ENCODE measurements around the gene BRF1.

Gene BRF1

GRCh38 chr14:105323663-105324062 lies 22.9 kb upstream of the BRF1 start:
- Histone ChIP-seq H3K27me3 (ENCODE audit: control insufficient read depth in 1 of 2, insufficient read depth in 2 of 2, low read length in 2 of 2) (no peaks in the 10 kb centered on the region), H3K4me3 (ENCODE audit: low read depth in 1 of 2, low read length in 2 of 2) (no peak overlapping the region), H3K9me3 (ENCODE audit: low read length) (no peaks in the 10 kb centered on the region), H3K36me3 (ENCODE audit: insufficient read depth, low read length) (no peaks in the 10 kb centered on the region), H3K4me1 (ENCODE audit: insufficient read depth, low read length) (peaks cover 23% of the 10 kb centered on the region), H3K27ac (ENCODE audit: low read depth, low read length) (no peak overlapping the region), H3K9ac (ENCODE audit: low read length) (no peak overlapping the region)

GRCh38 chr14:105322791-105323556 lies 22.2 kb upstream of the BRF1 start:
- Histone ChIP-seq H3K9me3 (ENCODE audit: low read length) (no peaks in the 10 kb centered on the region), H3K36me3 (ENCODE audit: insufficient read depth, low read length) (no peaks in the 10 kb centered on the region), H3K4me3 (ENCODE audit: low read depth in 1 of 2, low read length in 2 of 2) (no peak overlapping the region), H3K27me3 (ENCODE audit: control insufficient read depth in 1 of 2, insufficient read depth in 2 of 2, low read length in 2 of 2) (no peaks in the 10 kb centered on the region), H3K27ac (ENCODE audit: low read depth, low read length) (no peak overlapping the region), H3K4me1 (ENCODE audit: insufficient read depth, low read length) (peaks cover 23% of the 10 kb centered on the region), H3K9ac (ENCODE audit: low read length) (no peak overlapping the region)

- Histone ChIP-seq H3K9me3 (ENCODE audit: low read length) (no peaks in the 10 kb centered on the region), H3K27ac (ENCODE audit: low read depth, low read length) (peak overlapping the region; percentile 5), H3K4me1 (ENCODE audit: insufficient read depth, low read length) (peaks cover 29% of the 10 kb centered on the region), H3K4me3 (ENCODE audit: low read depth in 1 of 2, low read length in 2 of 2) (peak overlapping the region in 1 of 2 donors; percentile 35), H3K27me3 (ENCODE audit: control insufficient read depth in 1 of 2, insufficient read depth in 2 of 2, low read length in 2 of 2) (no peaks in the 10 kb centered on the region), H3K36me3 (ENCODE audit: insufficient read depth, low read length) (no peaks in the 10 kb centered on the region), H3K9ac (ENCODE audit: low read length) (no peak overlapping the region)
These were observed 16.7 kb upstream of the BRF1 start for GRCh38 chr14:105317546-105317945.

- H3K27ac ChIP-seq (ENCODE audit: low read depth, low read length) = peak overlapping the region; percentile 5
These were observed 16.2 kb upstream of the BRF1 start for GRCh38 chr14:105316968-105317510.

GRCh38 chr14:105316577-105316941 lies 15.8 kb upstream of the BRF1 start:
- peak overlapping the region in 1 of 2 donors; percentile 35 for H3K4me3 ChIP-seq (ENCODE audit: low read depth in 1 of 2, low read length in 2 of 2)
- H3K27me3 ChIP-seq (ENCODE audit: control insufficient read depth in 1 of 2, insufficient read depth in 2 of 2, low read length in 2 of 2) = no peaks in the 10 kb centered on the region
- H3K4me1 ChIP-seq (ENCODE audit: insufficient read depth, low read length) = peaks cover 29% of the 10 kb centered on the region
- H3K36me3 ChIP-seq (ENCODE audit: insufficient read depth, low read length) = no peaks in the 10 kb centered on the region
- peak overlapping the region; percentile 5 for H3K27ac ChIP-seq (ENCODE audit: low read depth, low read length)
- H3K9me3 ChIP-seq (ENCODE audit: low read length) = no peaks in the 10 kb centered on the region
- no peak overlapping the region for H3K9ac ChIP-seq (ENCODE audit: low read length)

More at GRCh38 chr14:105316968-105317510, 16.2 kb upstream of the BRF1 start:
- H3K27me3 ChIP-seq (ENCODE audit: control insufficient read depth in 1 of 2, insufficient read depth in 2 of 2, low read length in 2 of 2) = no peaks in the 10 kb centered on the region
- no peak overlapping the region for H3K9ac ChIP-seq (ENCODE audit: low read length)
- no peaks in the 10 kb centered on the region for H3K9me3 ChIP-seq (ENCODE audit: low read length)
- peak overlapping the region in 1 of 2 donors; percentile 35 for H3K4me3 ChIP-seq (ENCODE audit: low read depth in 1 of 2, low read length in 2 of 2)
- H3K4me1 ChIP-seq (ENCODE audit: insufficient read depth, low read length) = peaks cover 29% of the 10 kb centered on the region
- no peaks in the 10 kb centered on the region for H3K36me3 ChIP-seq (ENCODE audit: insufficient read depth, low read length)

- no peaks in the 10 kb centered on the region for H3K27me3 ChIP-seq (ENCODE audit: control insufficient read depth in 1 of 2, insufficient read depth in 2 of 2, low read length in 2 of 2)
- peak overlapping the region; percentile 5 for H3K27ac ChIP-seq (ENCODE audit: low read depth, low read length)
- peak overlapping the region; percentile 71 to 73 for H3K4me3 ChIP-seq (ENCODE audit: low read depth in 1 of 2, low read length in 2 of 2)
- peaks cover 29% of the 10 kb centered on the region for H3K4me1 ChIP-seq (ENCODE audit: insufficient read depth, low read length)
- H3K9me3 ChIP-seq (ENCODE audit: low read length) = no peaks in the 10 kb centered on the region
- peak overlapping the region; percentile 33 for H3K9ac ChIP-seq (ENCODE audit: low read length)
- H3K36me3 ChIP-seq (ENCODE audit: insufficient read depth, low read length) = no peaks in the 10 kb centered on the region
These were observed 15.3 kb upstream of the BRF1 start for GRCh38 chr14:105315941-105316576.

- Histone ChIP-seq H3K27ac (ENCODE audit: low read depth, low read length) (peak overlapping the region; percentile 72), H3K4me1 (ENCODE audit: insufficient read depth, low read length) (peaks cover 29% of the 10 kb centered on the region), H3K9ac (ENCODE audit: low read length) (peak overlapping the region; percentile 33), H3K4me3 (ENCODE audit: low read depth in 1 of 2, low read length in 2 of 2) (peak overlapping the region; percentile 71 to 73), H3K27me3 (ENCODE audit: control insufficient read depth in 1 of 2, insufficient read depth in 2 of 2, low read length in 2 of 2) (no peaks in the 10 kb centered on the region), H3K9me3 (ENCODE audit: low read length) (no peaks in the 10 kb centered on the region), H3K36me3 (ENCODE audit: insufficient read depth, low read length) (no peaks in the 10 kb centered on the region)
These were observed 14.5 kb upstream of the BRF1 start for GRCh38 chr14:105315211-105315721.

- Histone ChIP-seq H3K4me1 (ENCODE audit: insufficient read depth, low read length) (peaks cover 29% of the 10 kb centered on the region), H3K27me3 (ENCODE audit: control insufficient read depth in 1 of 2, insufficient read depth in 2 of 2, low read length in 2 of 2) (no peaks in the 10 kb centered on the region), H3K36me3 (ENCODE audit: insufficient read depth, low read length) (no peaks in the 10 kb centered on the region), H3K9ac (ENCODE audit: low read length) (peak within 1 kb of the TSS; percentile 44), H3K9me3 (ENCODE audit: low read length) (no peaks in the 10 kb centered on the region), H3K4me3 (ENCODE audit: low read depth in 1 of 2, low read length in 2 of 2) (peak within 1 kb of the TSS; percentile 71 to 73), H3K27ac (ENCODE audit: low read depth, low read length) (peak within 1 kb of the TSS; percentile 72)
These were observed 13.7 kb upstream of the BRF1 start, which contains the start of gene PACS2 for GRCh38 chr14:105314287-105315200. PACS2 (plus strand) TSS chr14:105314748; CDS start chr14:105314919, 171 bp downstream.

- Histone ChIP-seq H3K9me3 (ENCODE audit: low read length) (no peaks in the 10 kb centered on the region), H3K4me3 (ENCODE audit: low read depth in 1 of 2, low read length in 2 of 2) (peak overlapping the region; percentile 50 to 52), H3K4me1 (ENCODE audit: insufficient read depth, low read length) (peaks cover 29% of the 10 kb centered on the region), H3K9ac (ENCODE audit: low read length) (peak overlapping the region; percentile 44), H3K27ac (ENCODE audit: low read depth, low read length) (peak overlapping the region; percentile 62), H3K36me3 (ENCODE audit: insufficient read depth, low read length) (no peaks in the 10 kb centered on the region), H3K27me3 (ENCODE audit: control insufficient read depth in 1 of 2, insufficient read depth in 2 of 2, low read length in 2 of 2) (no peaks in the 10 kb centered on the region)
These were observed 12.8 kb upstream of the BRF1 start for GRCh38 chr14:105313381-105314286.

- peak overlapping the region; percentile 44 for H3K9ac ChIP-seq (ENCODE audit: low read length)
- H3K4me1 ChIP-seq (ENCODE audit: insufficient read depth, low read length) = peaks cover 29% of the 10 kb centered on the region
These were observed 12.2 kb upstream of the BRF1 start for GRCh38 chr14:105312973-105313372.

More at GRCh38 chr14:105312973-105313372, 12.2 kb upstream of the BRF1 start:
- no peaks in the 10 kb centered on the region for H3K27me3 ChIP-seq (ENCODE audit: control insufficient read depth in 1 of 2, insufficient read depth in 2 of 2, low read length in 2 of 2)
- no peaks in the 10 kb centered on the region for H3K9me3 ChIP-seq (ENCODE audit: low read length)
- H3K36me3 ChIP-seq (ENCODE audit: insufficient read depth, low read length) = no peaks in the 10 kb centered on the region
- peak overlapping the region; percentile 62 for H3K27ac ChIP-seq (ENCODE audit: low read depth, low read length)
- no peak overlapping the region for H3K4me3 ChIP-seq (ENCODE audit: low read depth in 1 of 2, low read length in 2 of 2)

Measured in muscle layer of colon (tissue), 2 donors.